HFFc6 (cell line): ENCODE measurements around the gene F2. TPM values are rescaled to one million over a fixed set of nuclear protein-coding genes. Genes with fewer than 3 reads are reported as not detected.
"Not testable (repeated sequence)": the region's sequence is repeated elsewhere in the genome, so short reads cannot be mapped to it uniquely, and the experiment has no call there.

Experiments
- DNase-seq: peaks from one replicate; pipeline ENCODE4 v3.0.0-alpha.2; 2018
- H3K27ac Mint-ChIP-seq: 2 replicates; pipeline ENCODE4 v1.8.0; 2020; ENCODE audit warnings: mild to moderate bottlenecking, mixed read lengths
- H3K27me3 Mint-ChIP-seq: 2 replicates; pipeline ENCODE4 v1.8.0; 2021; ENCODE audit warnings: mild to moderate bottlenecking, moderate library complexity, mixed read lengths; ENCODE audit not compliant: insufficient read depth
- H3K36me3 Mint-ChIP-seq: 2 replicates; pipeline ENCODE4 v1.8.0; 2021; ENCODE audit warnings: low read depth, mixed read lengths
- H3K4me1 Mint-ChIP-seq: 2 replicates; pipeline ENCODE4 v1.8.0; 2020; ENCODE audit warnings: low read depth, mixed read lengths
- H3K4me3 Mint-ChIP-seq: 2 replicates; pipeline ENCODE4 v1.8.0; 2020; ENCODE audit warnings: mild to moderate bottlenecking, moderate library complexity, mixed read lengths
- H3K9me3 Mint-ChIP-seq: 2 replicates; pipeline ENCODE4 v1.8.0; 2020; ENCODE audit warnings: mild to moderate bottlenecking, mixed read lengths
- total RNA-seq, 6 experiments: library from RNA; stranded (reverse); fragmentation: NEBNext Ultra II Directional; extraction: Animal tissue kit (Norgen Biotek cat#: 25700); gene quantifications; 2 replicates in 1 of 6; 3 replicates in 5 of 6; pipeline ENCODE4 v1.2.3, GENCODE V29; 2021
- TF ChIP-seq, protein P1 (sequence below): fragments of 200-600 bp; sonication (generic); IDR thresholded peaks from 2 replicates; pipeline ENCODE4 v1.5.0; 2021; ENCODE audit warnings: antibody characterized with exemption, mild to moderate bottlenecking

F2 gene
- total RNA-seq, 6 experiments from 2014 or later, result not detected

DNA sequence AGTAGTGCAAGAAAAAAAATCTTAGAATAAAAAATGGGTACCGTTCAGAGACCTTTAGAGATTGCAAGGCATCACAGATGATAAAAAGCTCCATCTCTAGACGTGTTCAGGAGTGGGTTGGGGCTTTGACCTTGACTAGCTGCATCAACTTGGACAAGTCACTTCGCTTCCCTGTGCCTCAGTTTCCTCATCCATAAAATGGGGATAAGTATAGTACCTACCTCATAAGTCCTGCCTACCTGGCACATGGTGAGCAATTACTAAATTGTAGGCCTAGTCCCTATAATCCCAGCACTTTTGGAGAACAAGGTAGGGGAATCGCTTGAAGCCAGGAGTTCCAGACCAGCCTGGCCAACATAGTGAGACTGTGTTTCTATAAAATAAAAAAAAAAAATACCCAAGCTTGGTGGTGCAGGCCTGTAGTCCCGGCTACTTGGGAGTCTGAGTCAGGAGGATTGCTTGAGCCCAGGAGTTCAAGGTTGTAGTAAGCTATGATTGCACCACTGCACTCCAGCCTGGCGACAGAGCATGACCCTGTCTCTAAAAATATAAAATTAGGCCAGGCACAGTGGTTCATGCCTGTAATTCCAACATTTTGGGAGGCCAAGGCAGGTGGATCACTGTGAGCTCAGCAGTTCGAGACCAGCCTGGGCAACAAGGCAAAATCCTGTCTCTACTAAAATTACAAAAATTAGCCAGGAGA lies 6.0 kb upstream of the F2 start:
- Mint-ChIP-seq H3K36me3 (peaks cover 7% of the 10 kb centered on the region; the same call in 1 of the 2 replicates), H3K27ac (no peak overlapping the region), H3K27me3 (no peaks in the 10 kb centered on the region), H3K4me1 (peaks cover 35% of the 10 kb centered on the region), H3K9me3 (no peaks in the 10 kb centered on the region), H3K4me3 (no peak overlapping the region)
- TF ChIP-seq, protein P1, sequence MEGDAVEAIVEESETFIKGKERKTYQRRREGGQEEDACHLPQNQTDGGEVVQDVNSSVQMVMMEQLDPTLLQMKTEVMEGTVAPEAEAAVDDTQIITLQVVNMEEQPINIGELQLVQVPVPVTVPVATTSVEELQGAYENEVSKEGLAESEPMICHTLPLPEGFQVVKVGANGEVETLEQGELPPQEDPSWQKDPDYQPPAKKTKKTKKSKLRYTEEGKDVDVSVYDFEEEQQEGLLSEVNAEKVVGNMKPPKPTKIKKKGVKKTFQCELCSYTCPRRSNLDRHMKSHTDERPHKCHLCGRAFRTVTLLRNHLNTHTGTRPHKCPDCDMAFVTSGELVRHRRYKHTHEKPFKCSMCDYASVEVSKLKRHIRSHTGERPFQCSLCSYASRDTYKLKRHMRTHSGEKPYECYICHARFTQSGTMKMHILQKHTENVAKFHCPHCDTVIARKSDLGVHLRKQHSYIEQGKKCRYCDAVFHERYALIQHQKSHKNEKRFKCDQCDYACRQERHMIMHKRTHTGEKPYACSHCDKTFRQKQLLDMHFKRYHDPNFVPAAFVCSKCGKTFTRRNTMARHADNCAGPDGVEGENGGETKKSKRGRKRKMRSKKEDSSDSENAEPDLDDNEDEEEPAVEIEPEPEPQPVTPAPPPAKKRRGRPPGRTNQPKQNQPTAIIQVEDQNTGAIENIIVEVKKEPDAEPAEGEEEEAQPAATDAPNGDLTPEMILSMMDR, result no peak
- no peak for DNase-seq

DNA sequence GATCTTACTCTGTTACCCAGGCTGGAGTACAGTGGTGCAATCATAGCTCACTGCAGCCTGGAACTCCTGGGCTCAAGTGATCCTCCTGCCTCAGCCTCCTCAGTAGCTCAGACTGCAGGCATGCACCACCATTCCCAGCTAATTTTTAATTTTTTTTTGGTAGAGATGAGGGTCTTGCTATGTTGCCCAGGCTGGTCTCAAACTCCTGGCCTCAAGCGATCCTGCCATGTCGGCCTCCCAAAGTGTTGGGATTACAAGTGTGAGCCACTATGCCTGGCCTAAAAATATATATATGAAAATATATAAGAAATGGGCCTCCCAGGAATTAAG lies 1.2 kb upstream of the F2 start:
- not testable (repeated sequence) for H3K27me3 Mint-ChIP-seq, H3K36me3 Mint-ChIP-seq
- peaks cover 16% of the 10 kb centered on the region for H3K4me1 Mint-ChIP-seq

DNA sequence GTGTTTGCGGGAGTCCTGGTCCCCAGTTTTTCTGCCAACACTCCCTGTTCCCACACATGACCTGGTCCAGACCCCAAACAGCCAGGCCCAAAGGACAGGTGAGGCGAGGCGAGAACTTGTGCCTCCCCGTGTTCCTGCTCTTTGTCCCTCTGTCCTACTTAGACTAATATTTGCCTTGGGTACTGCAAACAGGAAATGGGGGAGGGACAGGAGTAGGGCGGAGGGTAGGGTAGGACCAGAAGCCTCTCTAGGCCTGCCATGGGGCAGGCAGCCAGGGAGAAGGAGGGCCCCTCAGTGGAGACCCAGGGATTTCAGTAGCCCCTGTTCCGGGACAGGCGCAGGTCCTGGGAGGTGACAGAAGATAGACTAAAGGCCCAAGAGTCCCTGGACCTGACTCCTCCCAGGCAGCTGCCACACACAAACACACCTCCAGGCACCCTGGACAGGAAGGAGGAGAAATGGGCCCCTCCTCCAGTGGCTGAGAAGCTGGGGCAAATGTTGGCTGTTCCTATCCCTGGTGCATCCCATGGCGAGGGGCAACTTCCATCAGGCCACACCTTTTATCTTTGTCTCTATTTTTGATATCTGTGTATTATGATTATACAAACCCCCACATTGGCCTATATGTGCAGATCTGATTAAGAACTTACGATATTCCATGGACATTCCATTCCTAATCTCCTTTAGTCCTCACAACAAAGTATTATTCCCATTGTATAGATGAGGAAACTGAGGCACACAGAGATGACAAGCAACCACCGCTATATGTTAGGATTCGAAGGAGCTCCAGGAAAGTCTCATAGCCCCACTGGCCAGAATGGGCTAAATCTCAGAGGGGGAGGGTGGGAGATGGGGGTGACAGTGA lies 626 bp upstream of the F2 start:
- Mint-ChIP-seq H3K36me3 (no peaks in the 10 kb centered on the region), H3K27ac (no peak overlapping the region), H3K4me1 (peaks cover 16% of the 10 kb centered on the region), H3K27me3 (peaks cover 3% of the 10 kb centered on the region), H3K4me3 (no peak overlapping the region), H3K9me3 (no peaks in the 10 kb centered on the region)
- no peak for DNase-seq
- TF ChIP-seq, protein P1, result no peak

More for the DNA sequence above, 1.2 kb upstream of the F2 start:
- not testable (repeated sequence) for H3K9me3 Mint-ChIP-seq, H3K27ac Mint-ChIP-seq, DNase-seq, H3K4me3 Mint-ChIP-seq

DNA sequence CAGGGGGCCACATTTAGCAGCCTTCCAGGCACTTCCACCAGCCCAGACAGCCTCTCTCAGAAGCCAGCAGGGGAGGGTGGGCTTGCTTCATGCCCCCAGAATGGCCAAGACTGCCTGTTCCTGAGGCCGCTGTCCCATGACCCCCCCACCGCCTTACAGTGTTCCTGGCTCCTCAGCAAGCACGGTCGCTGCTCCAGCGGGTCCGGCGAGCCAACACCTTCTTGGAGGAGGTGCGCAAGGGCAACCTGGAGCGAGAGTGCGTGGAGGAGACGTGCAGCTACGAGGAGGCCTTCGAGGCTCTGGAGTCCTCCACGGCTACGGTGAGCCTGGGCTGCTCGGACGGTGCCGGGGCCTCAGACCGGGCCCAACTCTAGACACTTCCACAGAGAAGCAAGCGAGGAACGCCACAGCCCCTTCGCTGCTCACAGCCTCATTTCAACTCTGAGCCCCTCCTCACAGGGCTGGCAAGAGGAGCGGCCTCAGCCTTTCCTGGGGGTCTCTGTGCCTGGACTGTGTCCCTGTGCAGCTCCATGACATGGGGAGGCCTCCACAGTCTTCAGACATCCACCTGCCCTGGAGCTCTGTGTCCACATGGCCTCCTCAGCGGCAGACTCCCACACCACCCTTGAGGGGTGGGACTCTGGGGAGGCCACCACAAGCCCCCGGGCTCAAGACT lies 668 bp downstream of the F2 start:
- no peak overlapping the region for H3K4me3 Mint-ChIP-seq
- no peaks in the 10 kb centered on the region for H3K36me3 Mint-ChIP-seq
- TF ChIP-seq, protein P1, result no peak
- no peak overlapping the region for H3K27ac Mint-ChIP-seq
- H3K9me3 Mint-ChIP-seq, result no peaks in the 10 kb centered on the region
- H3K4me1 Mint-ChIP-seq, result peaks cover 6% of the 10 kb centered on the region
- DNase-seq, result no peak
- peaks cover 3% of the 10 kb centered on the region for H3K27me3 Mint-ChIP-seq

DNA sequence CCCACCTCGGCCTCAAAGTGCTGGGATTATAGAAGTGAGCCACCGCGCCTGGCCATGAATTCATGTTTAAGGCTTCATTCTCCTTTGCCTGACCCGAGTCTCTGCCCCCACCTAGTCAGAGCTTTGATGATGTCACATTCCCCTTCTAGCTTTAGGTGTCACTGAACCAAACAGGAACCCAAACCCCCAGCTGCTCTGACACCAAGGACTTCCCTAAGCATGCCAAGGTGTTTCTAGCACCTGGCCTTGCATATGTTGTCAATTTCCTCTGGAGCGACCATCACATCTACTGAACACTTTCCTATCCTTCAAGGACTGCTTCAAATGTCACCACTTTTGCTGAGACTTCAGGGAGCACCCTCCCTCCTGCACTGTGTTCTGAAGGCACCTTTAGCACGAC lies 2.3 kb downstream of the F2 start:
- TF ChIP-seq, protein P1, result no peak
- Mint-ChIP-seq H3K27me3 (peaks cover 3% of the 10 kb centered on the region), H3K9me3 (no peaks in the 10 kb centered on the region), H3K27ac (no peak overlapping the region), H3K36me3 (no peaks in the 10 kb centered on the region), H3K4me3 (no peak overlapping the region), H3K4me1 (no peaks in the 10 kb centered on the region)
- DNase-seq, result no peak
